Measurements from ENCODE around the gene PRPF6. TPM values are rescaled to one million over a fixed set of nuclear protein-coding genes. Genes with fewer than 3 reads are reported as not detected.
A peak's percentile ranks its signal among the peaks of the same experiment; 100 is the strongest.

PRPF6 gene
- total and polyA plus RNA-seq, 5 donors from 2014 or later = 61.8 to 85.3 (median 77.0) TPM

GRCh38 chr20:64053841-64054661, 73.1 kb downstream of the PRPF6 start:
- Histone ChIP-seq H3K36me3 (ENCODE audit: control insufficient read depth, insufficient read depth, low read length) (no peaks in the 10 kb centered on the region), H3K4me3 (ENCODE audit: low read depth, low read length) (no peak overlapping the region), H3K9me3 (ENCODE audit: control insufficient read depth in 2 of 2, low read length in 2 of 2) (no peaks in the 10 kb centered on the region), H3K27me3 (ENCODE audit: control insufficient read depth, insufficient read depth, low read length) (peaks cover 2% of the 10 kb centered on the region), H3K27ac (ENCODE audit: insufficient read depth, low read length, poor library complexity, severe bottlenecking) (no peak overlapping the region), H3K4me1 (ENCODE audit: control insufficient read depth, insufficient read depth, low read length, poor library complexity, severe bottlenecking) (peaks cover 16% of the 10 kb centered on the region)
- ATAC-seq (ENCODE audit: low read depth in 2 of 2) (no peak), DNase-seq (no peak)
- H3K4me1 Mint-ChIP-seq = peaks cover 0 to 16% (median 7%) of the 10 kb centered on the region in 4 donors
- no peak overlapping the region for H3K27ac Mint-ChIP-seq
- H3K36me3 Mint-ChIP-seq = no peaks in the 10 kb centered on the region
- peaks cover 26% of the 10 kb centered on the region for H3K27me3 Mint-ChIP-seq
- no peak overlapping the region for H3K4me3 Mint-ChIP-seq
- peaks cover 0 to 2% (median 0%) of the 10 kb centered on the region in 7 donors for H3K9me3 Mint-ChIP-seq

- Histone ChIP-seq H3K4me3 (ENCODE audit: low read depth, low read length) (no peak overlapping the region), H3K27ac (ENCODE audit: insufficient read depth, low read length, poor library complexity, severe bottlenecking) (no peak overlapping the region), H3K4me1 (ENCODE audit: control insufficient read depth, insufficient read depth, low read length, poor library complexity, severe bottlenecking) (peaks cover 9% of the 10 kb centered on the region), H3K9me3 (ENCODE audit: control insufficient read depth in 2 of 2, low read length in 2 of 2) (no peaks in the 10 kb centered on the region), H3K36me3 (ENCODE audit: control insufficient read depth, insufficient read depth, low read length) (no peaks in the 10 kb centered on the region), H3K27me3 (ENCODE audit: control insufficient read depth, insufficient read depth, low read length) (peaks cover 2% of the 10 kb centered on the region)
- peaks cover 24% of the 10 kb centered on the region for H3K27me3 Mint-ChIP-seq
- H3K4me1 Mint-ChIP-seq = peaks cover 0 to 16% (median 7%) of the 10 kb centered on the region in 4 donors
- H3K9me3 Mint-ChIP-seq = peaks cover 0 to 2% (median 0%) of the 10 kb centered on the region in 7 donors
- peak overlapping the region in 2 of 4 donors; percentile 15 to 41 for H3K4me3 Mint-ChIP-seq
- DNase-seq (no peak), ATAC-seq (ENCODE audit: low read depth in 2 of 2) (no peak)
- H3K27ac Mint-ChIP-seq = no peak overlapping the region
- no peaks in the 10 kb centered on the region for H3K36me3 Mint-ChIP-seq
These were observed 74.5 kb downstream of the PRPF6 start for GRCh38 chr20:64055396-64055892.

GRCh38 chr20:64055893-64056638, 75.1 kb downstream of the PRPF6 start:
- no peaks in the 10 kb centered on the region for H3K36me3 ChIP-seq (ENCODE audit: control insufficient read depth, insufficient read depth, low read length)
- no peak overlapping the region for H3K4me3 Mint-ChIP-seq
- H3K27ac ChIP-seq (ENCODE audit: insufficient read depth, low read length, poor library complexity, severe bottlenecking) = no peak overlapping the region
- no peak overlapping the region for H3K4me3 ChIP-seq (ENCODE audit: low read depth, low read length)
- DNase-seq (no peak), ATAC-seq (ENCODE audit: low read depth in 2 of 2) (no peak)
- no peak overlapping the region for H3K27ac Mint-ChIP-seq
- H3K27me3 ChIP-seq (ENCODE audit: control insufficient read depth, insufficient read depth, low read length) = peaks cover 2% of the 10 kb centered on the region
- peaks cover 9% of the 10 kb centered on the region for H3K4me1 ChIP-seq (ENCODE audit: control insufficient read depth, insufficient read depth, low read length, poor library complexity, severe bottlenecking)
- H3K9me3 ChIP-seq (ENCODE audit: control insufficient read depth in 2 of 2, low read length in 2 of 2) = no peaks in the 10 kb centered on the region
- peaks cover 0 to 2% (median 0%) of the 10 kb centered on the region in 7 donors for H3K9me3 Mint-ChIP-seq
- H3K36me3 Mint-ChIP-seq = no peaks in the 10 kb centered on the region
- H3K27me3 Mint-ChIP-seq = peaks cover 18% of the 10 kb centered on the region
- H3K4me1 Mint-ChIP-seq = peaks cover 0 to 16% (median 7%) of the 10 kb centered on the region in 4 donors

GRCh38 chr20:64056639-64056888, 75.6 kb downstream of the PRPF6 start:
- no peaks in the 10 kb centered on the region for H3K36me3 Mint-ChIP-seq
- Histone ChIP-seq H3K27me3 (ENCODE audit: control insufficient read depth, insufficient read depth, low read length) (peaks cover 2% of the 10 kb centered on the region), H3K9me3 (ENCODE audit: control insufficient read depth in 2 of 2, low read length in 2 of 2) (no peaks in the 10 kb centered on the region), H3K36me3 (ENCODE audit: control insufficient read depth, insufficient read depth, low read length) (no peaks in the 10 kb centered on the region), H3K27ac (ENCODE audit: insufficient read depth, low read length, poor library complexity, severe bottlenecking) (no peak overlapping the region), H3K4me3 (ENCODE audit: low read depth, low read length) (no peak overlapping the region), H3K4me1 (ENCODE audit: control insufficient read depth, insufficient read depth, low read length, poor library complexity, severe bottlenecking) (peaks cover 9% of the 10 kb centered on the region)
- H3K4me3 Mint-ChIP-seq = no peak overlapping the region
- peaks cover 0 to 2% (median 0%) of the 10 kb centered on the region in 7 donors for H3K9me3 Mint-ChIP-seq
- no peak overlapping the region for H3K27ac Mint-ChIP-seq
- H3K27me3 Mint-ChIP-seq = peaks cover 15% of the 10 kb centered on the region
- DNase-seq (no peak), ATAC-seq (ENCODE audit: low read depth in 2 of 2) (no peak)
- H3K4me1 Mint-ChIP-seq = peaks cover 0 to 16% (median 7%) of the 10 kb centered on the region in 4 donors

GRCh38 chr20:64056889-64057627, 76.1 kb downstream of the PRPF6 start:
- ATAC-seq (ENCODE audit: low read depth in 2 of 2) (peak in 1 of 2 donors; percentile 15), DNase-seq (peak in 1 of 3 donors; percentile 56)
- no peak overlapping the region for H3K4me3 ChIP-seq (ENCODE audit: low read depth, low read length)
- H3K9me3 ChIP-seq (ENCODE audit: control insufficient read depth in 2 of 2, low read length in 2 of 2) = no peaks in the 10 kb centered on the region
- Mint-ChIP-seq H3K4me1 (peaks cover 0 to 19% (median 7%) of the 10 kb centered on the region in 4 donors), H3K4me3 (peak overlapping the region in 3 of 4 donors; percentile 21 to 52 (median 41)), H3K27me3 (peaks cover 11% of the 10 kb centered on the region), H3K9me3 (peaks cover 0 to 2% (median 0%) of the 10 kb centered on the region in 7 donors), H3K27ac (no peak overlapping the region), H3K36me3 (no peaks in the 10 kb centered on the region)
- H3K4me1 ChIP-seq (ENCODE audit: control insufficient read depth, insufficient read depth, low read length, poor library complexity, severe bottlenecking) = peaks cover 9% of the 10 kb centered on the region
- no peaks in the 10 kb centered on the region for H3K27me3 ChIP-seq (ENCODE audit: control insufficient read depth, insufficient read depth, low read length)
- no peak overlapping the region for H3K27ac ChIP-seq (ENCODE audit: insufficient read depth, low read length, poor library complexity, severe bottlenecking)
- no peaks in the 10 kb centered on the region for H3K36me3 ChIP-seq (ENCODE audit: control insufficient read depth, insufficient read depth, low read length)

- ATAC-seq (ENCODE audit: low read depth in 2 of 2) (peak; percentile 54 to 70), DNase-seq (peak; percentile 65 to 76 (median 70))
These were observed 76.9 kb downstream of the PRPF6 start for GRCh38 chr20:64057628-64058498.

More at GRCh38 chr20:64057628-64058498, 76.9 kb downstream of the PRPF6 start:
- peaks cover 8% of the 10 kb centered on the region for H3K27me3 Mint-ChIP-seq
- peak overlapping the region in 2 of 3 donors; percentile 46 to 52 for H3K27ac Mint-ChIP-seq
- Histone ChIP-seq H3K4me1 (ENCODE audit: control insufficient read depth, insufficient read depth, low read length, poor library complexity, severe bottlenecking) (peaks cover 15% of the 10 kb centered on the region), H3K27me3 (ENCODE audit: control insufficient read depth, insufficient read depth, low read length) (no peaks in the 10 kb centered on the region), H3K27ac (ENCODE audit: insufficient read depth, low read length, poor library complexity, severe bottlenecking) (no peak overlapping the region), H3K4me3 (ENCODE audit: low read depth, low read length) (no peak overlapping the region), H3K9me3 (ENCODE audit: control insufficient read depth in 2 of 2, low read length in 2 of 2) (no peaks in the 10 kb centered on the region), H3K36me3 (ENCODE audit: control insufficient read depth, insufficient read depth, low read length) (no peaks in the 10 kb centered on the region)
- H3K36me3 Mint-ChIP-seq = no peaks in the 10 kb centered on the region
- H3K9me3 Mint-ChIP-seq = peaks cover 0 to 2% (median 0%) of the 10 kb centered on the region in 7 donors
- peak overlapping the region; percentile 41 to 69 (median 63) for H3K4me3 Mint-ChIP-seq
- peaks cover 0 to 22% (median 7%) of the 10 kb centered on the region in 4 donors for H3K4me1 Mint-ChIP-seq

Measured in CD4-positive, CD25-positive, alpha-beta regulatory T cell (primary cell).